Uterus (tissue), 4 donors: Measurements from ENCODE around the gene UBASH3B. TPM values are rescaled to one million over a fixed set of nuclear protein-coding genes. Genes with fewer than 3 reads are reported as not detected.

Experiments
- DNase-seq, 2 donors: peaks; one replicate each; pipeline ENCODE4 v3.0.0-alpha.2; 2019 to 2020
- H3K27ac ChIP-seq, 2 donors: fragments of 200-600 bp; sonication (generic); 1 replicate in 1 of 2; 2 replicates in 1 of 2; pipeline ENCODE4 v1.5.1; 2016 to 2018
- H3K27me3 ChIP-seq, 2 donors: fragments of 200-600 bp; sonication (generic); one replicate each; pipeline ENCODE4 v1.5.1; 2018 to 2019; ENCODE audit warnings: control low read depth in 1 of 2
- H3K36me3 ChIP-seq, 2 donors: fragments of 200-600 bp; sonication (generic); one replicate each; pipeline ENCODE4 v1.5.1; 2019; ENCODE audit warnings: control low read depth in 1 of 2
- H3K4me1 ChIP-seq, 2 donors: fragments of 200-600 bp; sonication (generic); one replicate each; pipeline ENCODE4 v1.5.1; 2018 to 2019; ENCODE audit warnings: control low read depth in 1 of 2
- H3K4me3 ChIP-seq, 2 donors: fragments of 200-600 bp; sonication (generic); 1 replicate in 1 of 2; 2 replicates in 1 of 2; pipeline ENCODE4 v1.5.1; 2018 to 2019; ENCODE audit warnings: mild to moderate bottlenecking in 1 of 2
- H3K9me3 ChIP-seq, 2 donors: fragments of 200-600 bp; sonication (generic); one replicate each; pipeline ENCODE4 v1.5.1; 2019; ENCODE audit warnings: control low read depth in 1 of 2
- POLR2A ChIP-seq, 2 donors: fragments of 450-650 bp; IDR thresholded peaks; one replicate each; pipeline ENCODE4 v1.6.1; 2016; ENCODE audit warnings: antibody characterized with exemption in 2 of 2, mild to moderate bottlenecking in 1 of 2, moderate library complexity in 1 of 2
- intact Hi-C: fragments of 100-400 bp; cut with DNase I; formaldehyde crosslinking; loops from one replicate; pipeline ENCODE4 v1.15.1; 2023; ENCODE audit warnings: low total_unique reads
- total RNA-seq, 4 donors: library from RNA; depleted of rRNA in 3 of 4; stranded (reverse); fragments of >200 nt in 3 of 4; gene quantifications; one replicate each; pipeline versions ENCODE4 v1.1.0 to v1.2.4, GENCODE V29; 2014 to 2023
- TF ChIP-seq, protein P1 (sequence below), 4 experiments: fragments of 200-600 bp in 2 of 4; fragments of 450-650 bp in 2 of 4; sonication (generic) in 2 of 4; IDR thresholded peaks; one replicate each; pipeline ENCODE4 v1.5.1; 2016 to 2019; ENCODE audit warnings: antibody characterized with exemption in 4 of 4, mild to moderate bottlenecking in 2 of 4, moderate library complexity in 1 of 4
- donor health status: DM: yes; HTN: yes; CAD: no.

Gene UBASH3B
- total RNA-seq, 4 donors from 2014 or later: under 0.01 to 5.8 (median 2.0) TPM

DNA sequence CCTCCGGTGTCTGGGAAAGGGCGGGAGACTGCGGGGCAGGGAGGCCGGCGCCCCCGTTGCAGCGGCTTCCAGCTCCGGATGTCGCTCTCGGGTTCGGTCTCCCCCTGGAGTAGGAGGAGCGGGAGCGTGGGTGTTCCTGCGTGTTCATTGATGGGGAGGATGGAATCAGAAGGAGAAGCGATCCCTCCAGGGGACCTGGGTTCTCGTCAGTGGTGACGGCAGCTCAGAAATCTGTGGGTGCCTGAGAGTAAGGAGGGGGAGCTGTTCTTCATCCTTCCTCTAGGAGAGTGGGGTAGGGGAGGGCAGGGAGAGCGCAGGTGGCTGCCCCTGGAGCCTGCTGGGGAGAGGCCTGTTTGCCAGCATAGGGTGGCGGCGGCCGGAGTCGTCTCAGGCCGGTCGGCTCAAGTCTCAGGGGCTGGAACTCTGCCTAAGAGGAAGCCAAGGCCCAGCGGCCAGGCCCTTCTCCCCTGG lies 1.1 kb downstream of the UBASH3B start:
- Histone ChIP-seq H3K27ac (peak overlapping the region; percentile 84 to 87), H3K4me3 (peak overlapping the region; percentile 57 to 66), H3K9me3 (no peaks in the 10 kb centered on the region), H3K27me3 (no peaks in the 10 kb centered on the region), H3K36me3 (no peaks in the 10 kb centered on the region), H3K4me1 (no peaks in the 10 kb centered on the region)
- intact Hi-C loops: no loop called here
- no peak for TF ChIP-seq POLR2A (IDR thresholded peaks at IDR 0.05)
- TF ChIP-seq, protein P1, sequence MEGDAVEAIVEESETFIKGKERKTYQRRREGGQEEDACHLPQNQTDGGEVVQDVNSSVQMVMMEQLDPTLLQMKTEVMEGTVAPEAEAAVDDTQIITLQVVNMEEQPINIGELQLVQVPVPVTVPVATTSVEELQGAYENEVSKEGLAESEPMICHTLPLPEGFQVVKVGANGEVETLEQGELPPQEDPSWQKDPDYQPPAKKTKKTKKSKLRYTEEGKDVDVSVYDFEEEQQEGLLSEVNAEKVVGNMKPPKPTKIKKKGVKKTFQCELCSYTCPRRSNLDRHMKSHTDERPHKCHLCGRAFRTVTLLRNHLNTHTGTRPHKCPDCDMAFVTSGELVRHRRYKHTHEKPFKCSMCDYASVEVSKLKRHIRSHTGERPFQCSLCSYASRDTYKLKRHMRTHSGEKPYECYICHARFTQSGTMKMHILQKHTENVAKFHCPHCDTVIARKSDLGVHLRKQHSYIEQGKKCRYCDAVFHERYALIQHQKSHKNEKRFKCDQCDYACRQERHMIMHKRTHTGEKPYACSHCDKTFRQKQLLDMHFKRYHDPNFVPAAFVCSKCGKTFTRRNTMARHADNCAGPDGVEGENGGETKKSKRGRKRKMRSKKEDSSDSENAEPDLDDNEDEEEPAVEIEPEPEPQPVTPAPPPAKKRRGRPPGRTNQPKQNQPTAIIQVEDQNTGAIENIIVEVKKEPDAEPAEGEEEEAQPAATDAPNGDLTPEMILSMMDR (IDR thresholded peaks at IDR 0.05): no peak
- no peak for DNase-seq

DNA sequence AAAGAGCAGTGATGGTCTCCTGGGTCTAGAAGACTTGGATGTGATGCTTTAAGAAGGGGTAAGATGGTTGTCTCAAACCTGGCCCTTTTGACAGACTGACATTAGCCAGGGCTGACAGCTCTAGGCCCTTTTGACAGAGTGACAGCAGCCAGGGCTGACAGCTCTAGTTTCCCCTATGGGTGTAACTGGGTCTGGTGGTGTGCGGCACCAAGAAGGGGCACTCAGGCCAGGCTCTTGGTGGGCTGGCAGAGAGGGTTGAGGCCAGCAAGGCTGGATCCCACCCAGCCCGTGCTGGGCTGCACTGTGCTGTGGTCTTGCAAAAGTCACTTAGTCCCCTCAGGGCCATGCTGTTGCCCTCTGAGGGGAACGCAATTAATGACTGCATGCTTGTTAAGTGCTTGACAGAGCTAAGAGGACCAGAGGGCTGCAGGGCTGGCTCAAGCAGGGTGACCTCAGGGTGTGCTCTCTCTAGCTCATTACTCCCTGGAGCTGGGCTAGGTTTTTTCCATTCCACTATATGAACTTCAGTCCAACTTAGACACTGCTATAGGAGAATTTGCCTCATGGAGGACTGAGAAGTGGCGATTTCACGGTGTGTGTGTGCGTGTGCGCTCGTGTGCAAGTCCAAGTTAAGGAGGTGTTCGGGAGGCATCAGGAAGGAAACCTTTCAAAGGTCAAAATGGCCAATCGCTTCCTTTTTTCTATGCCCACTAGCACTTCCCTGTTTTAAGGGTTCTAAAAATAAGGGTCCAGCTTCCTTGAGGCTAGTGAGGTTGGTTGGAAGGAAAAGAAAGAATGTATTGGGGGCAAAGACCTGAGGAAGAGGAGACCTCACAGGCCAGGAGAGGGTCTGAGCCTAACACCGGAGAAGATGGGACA lies 4.4 kb downstream of the UBASH3B start:
- Histone ChIP-seq H3K4me1 (no peaks in the 10 kb centered on the region), H3K9me3 (no peaks in the 10 kb centered on the region), H3K27ac (no peak overlapping the region), H3K36me3 (no peaks in the 10 kb centered on the region), H3K4me3 (no peak overlapping the region), H3K27me3 (no peaks in the 10 kb centered on the region)
- intact Hi-C loops: no loop called here
- no peak for DNase-seq
- TF ChIP-seq, protein P1 (IDR thresholded peaks at IDR 0.05): no peak

DNA sequence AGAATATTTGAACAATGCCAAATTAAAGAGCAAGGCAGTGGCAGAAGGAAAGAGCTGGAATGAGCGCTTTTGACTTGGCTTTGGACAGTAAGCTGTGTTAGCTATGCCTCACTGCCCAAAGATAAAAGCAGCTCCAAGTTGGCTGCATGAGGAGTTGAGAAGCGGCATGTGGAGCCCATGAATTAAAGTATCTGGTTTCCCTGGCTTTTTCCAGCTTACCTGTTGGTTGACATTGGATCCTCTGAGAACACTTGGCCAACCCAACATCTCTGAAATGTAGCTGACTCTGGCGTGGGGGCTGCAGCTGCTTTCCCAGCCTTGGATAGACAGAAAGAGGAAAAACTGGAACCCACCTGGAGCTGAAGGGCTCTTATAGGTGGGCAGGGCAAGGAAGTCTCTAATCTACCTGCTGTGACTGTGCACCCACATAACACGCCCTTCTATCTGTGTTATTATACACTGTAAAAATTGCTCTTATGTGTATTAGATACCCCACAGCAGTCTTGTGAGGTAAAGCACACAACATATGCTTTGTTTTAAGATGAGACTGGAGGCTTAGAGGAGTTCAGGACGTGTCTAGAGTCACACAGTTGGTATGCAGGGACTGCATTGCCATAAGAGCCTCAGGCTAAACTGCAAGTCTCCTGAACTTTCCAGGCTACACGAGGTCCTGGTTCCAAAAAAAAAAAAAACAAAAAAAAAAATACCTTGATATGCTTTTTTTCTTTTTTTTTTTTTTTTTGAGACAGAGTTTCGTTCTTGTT lies 5.8 kb downstream of the UBASH3B start:
- H3K4me3 ChIP-seq: no peak overlapping the region
- no peaks in the 10 kb centered on the region for H3K4me1 ChIP-seq
- H3K27ac ChIP-seq: no peak overlapping the region
- DNase-seq: no peak
- TF ChIP-seq, protein P1 (IDR thresholded peaks at IDR 0.05): no peak
- no peak for TF ChIP-seq POLR2A (IDR thresholded peaks at IDR 0.05)
- H3K9me3 ChIP-seq: no peaks in the 10 kb centered on the region
- no peaks in the 10 kb centered on the region for H3K27me3 ChIP-seq
- intact Hi-C loops: no loop called here
- no peaks in the 10 kb centered on the region for H3K36me3 ChIP-seq

DNA sequence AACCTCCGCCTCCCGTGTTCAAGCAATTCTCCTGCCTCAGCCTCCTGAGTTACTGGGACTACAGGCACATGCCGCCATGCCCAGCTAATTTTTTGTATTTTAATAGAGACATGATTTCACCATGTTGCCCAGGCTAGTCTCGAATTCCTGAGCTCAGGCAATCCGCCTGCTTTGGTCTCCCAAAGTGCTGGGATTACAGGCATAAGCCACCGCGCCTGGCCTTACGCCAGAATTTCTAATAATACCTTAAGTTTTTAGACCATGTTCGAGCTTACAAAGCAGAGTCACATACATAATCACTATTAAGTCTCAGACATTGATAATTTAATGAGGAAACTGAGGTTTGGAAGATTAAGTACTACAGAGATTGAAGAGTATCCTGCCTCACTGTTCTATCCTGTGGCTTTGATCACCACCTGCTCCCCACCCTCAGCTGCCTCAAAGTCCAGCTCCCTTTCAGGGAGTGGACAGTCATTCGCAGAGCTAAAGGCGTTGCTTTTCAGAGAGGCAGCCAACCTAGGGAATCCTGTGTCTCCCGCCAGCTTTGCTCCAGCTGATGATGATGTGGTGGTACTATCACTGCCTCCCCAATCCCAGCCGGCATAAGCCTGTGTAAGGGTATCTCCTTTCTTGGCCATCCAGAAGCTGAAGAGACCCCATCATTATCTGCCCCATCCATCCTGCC lies 7.7 kb downstream of the UBASH3B start:
- H3K27ac ChIP-seq: no peak overlapping the region
- no peak for DNase-seq
- H3K4me3 ChIP-seq: no peak overlapping the region
- no peaks in the 10 kb centered on the region for H3K9me3 ChIP-seq
- no peaks in the 10 kb centered on the region for H3K27me3 ChIP-seq
- intact Hi-C loops: no loop called here
- no peak for TF ChIP-seq POLR2A (IDR thresholded peaks at IDR 0.05)
- TF ChIP-seq, protein P1 (IDR thresholded peaks at IDR 0.05): no peak
- no peaks in the 10 kb centered on the region for H3K36me3 ChIP-seq
- no peaks in the 10 kb centered on the region for H3K4me1 ChIP-seq
